ENCODE measurements around the gene GHRHR.

GHRHR gene

GRCh38 chr7:31006857-31007256 lies 43.1 kb downstream of the GHRHR start:
- Histone ChIP-seq H2AFZ (ENCODE audit: low read length, unreplicated experiment) (no peak overlapping the region), H3K79me2 (ENCODE audit: control insufficient read depth, insufficient read depth, low read length, unreplicated experiment) (no peaks in the 10 kb centered on the region), H3K4me1 (ENCODE audit: control insufficient read depth, insufficient read depth, low read length, unreplicated experiment) (no peaks in the 10 kb centered on the region), H3K36me3 (ENCODE audit: insufficient read depth, low read length) (no peaks in the 10 kb centered on the region), H3K4me3 (ENCODE audit: low read depth, low read length) (no peak overlapping the region), H3K27ac (ENCODE audit: low read depth, low read length) (no peak overlapping the region), H3K27me3 (ENCODE audit: insufficient read depth, low read length) (peaks cover 57% of the 10 kb centered on the region)

GRCh38 chr7:31007634-31008033 lies 43.9 kb downstream of the GHRHR start:
- Histone ChIP-seq H3K27ac (ENCODE audit: low read depth, low read length) (no peak overlapping the region), H3K36me3 (ENCODE audit: insufficient read depth, low read length) (no peaks in the 10 kb centered on the region), H3K27me3 (ENCODE audit: insufficient read depth, low read length) (peaks cover 57% of the 10 kb centered on the region), H3K4me1 (ENCODE audit: control insufficient read depth, insufficient read depth, low read length, unreplicated experiment) (no peaks in the 10 kb centered on the region), H3K4me3 (ENCODE audit: low read depth, low read length) (no peak overlapping the region), H2AFZ (ENCODE audit: low read length, unreplicated experiment) (no peak overlapping the region), H3K79me2 (ENCODE audit: control insufficient read depth, insufficient read depth, low read length, unreplicated experiment) (no peaks in the 10 kb centered on the region)

- H3K4me1 ChIP-seq (ENCODE audit: control insufficient read depth, insufficient read depth, low read length, unreplicated experiment) = no peaks in the 10 kb centered on the region
- peaks cover 43% of the 10 kb centered on the region for H3K27me3 ChIP-seq (ENCODE audit: insufficient read depth, low read length)
- no peaks in the 10 kb centered on the region for H3K36me3 ChIP-seq (ENCODE audit: insufficient read depth, low read length)
- H3K27ac ChIP-seq (ENCODE audit: low read depth, low read length) = no peak overlapping the region
- H3K79me2 ChIP-seq (ENCODE audit: control insufficient read depth, insufficient read depth, low read length, unreplicated experiment) = no peaks in the 10 kb centered on the region
- H2AFZ ChIP-seq (ENCODE audit: low read length, unreplicated experiment) = no peak overlapping the region
- no peak overlapping the region for H3K4me3 ChIP-seq (ENCODE audit: low read depth, low read length)
Observed at GRCh38 chr7:31014826-31015225, 51.1 kb downstream of the GHRHR start.

GRCh38 chr7:31017032-31017675 lies 53.4 kb downstream of the GHRHR start:
- H3K4me1 ChIP-seq (ENCODE audit: control insufficient read depth, insufficient read depth, low read length, unreplicated experiment) = no peaks in the 10 kb centered on the region
- H3K27me3 ChIP-seq (ENCODE audit: insufficient read depth, low read length) = peaks cover 24% of the 10 kb centered on the region
- no peak overlapping the region for H2AFZ ChIP-seq (ENCODE audit: low read length, unreplicated experiment)
- H3K27ac ChIP-seq (ENCODE audit: low read depth, low read length) = no peak overlapping the region
- H3K79me2 ChIP-seq (ENCODE audit: control insufficient read depth, insufficient read depth, low read length, unreplicated experiment) = no peaks in the 10 kb centered on the region
- H3K4me3 ChIP-seq (ENCODE audit: low read depth, low read length) = no peak overlapping the region
- H3K36me3 ChIP-seq (ENCODE audit: insufficient read depth, low read length) = no peaks in the 10 kb centered on the region

- H3K4me3 ChIP-seq (ENCODE audit: low read depth, low read length) = no peak overlapping the region
- no peak overlapping the region for H2AFZ ChIP-seq (ENCODE audit: low read length, unreplicated experiment)
- H3K79me2 ChIP-seq (ENCODE audit: control insufficient read depth, insufficient read depth, low read length, unreplicated experiment) = no peaks in the 10 kb centered on the region
- peaks cover 23% of the 10 kb centered on the region for H3K27me3 ChIP-seq (ENCODE audit: insufficient read depth, low read length)
- no peak overlapping the region for H3K27ac ChIP-seq (ENCODE audit: low read depth, low read length)
- H3K36me3 ChIP-seq (ENCODE audit: insufficient read depth, low read length) = no peaks in the 10 kb centered on the region
- no peaks in the 10 kb centered on the region for H3K4me1 ChIP-seq (ENCODE audit: control insufficient read depth, insufficient read depth, low read length, unreplicated experiment)
Observed at GRCh38 chr7:31017721-31018120, 54.0 kb downstream of the GHRHR start.

- no peaks in the 10 kb centered on the region for H3K79me2 ChIP-seq (ENCODE audit: control insufficient read depth, insufficient read depth, low read length, unreplicated experiment)
- no peaks in the 10 kb centered on the region for H3K4me1 ChIP-seq (ENCODE audit: control insufficient read depth, insufficient read depth, low read length, unreplicated experiment)
- no peak overlapping the region for H3K27ac ChIP-seq (ENCODE audit: low read depth, low read length)
- no peaks in the 10 kb centered on the region for H3K36me3 ChIP-seq (ENCODE audit: insufficient read depth, low read length)
- peaks cover 15% of the 10 kb centered on the region for H3K27me3 ChIP-seq (ENCODE audit: insufficient read depth, low read length)
- H2AFZ ChIP-seq (ENCODE audit: low read length, unreplicated experiment) = no peak overlapping the region
- no peak overlapping the region for H3K4me3 ChIP-seq (ENCODE audit: low read depth, low read length)
Observed at GRCh38 chr7:31019509-31019908, 55.8 kb downstream of the GHRHR start.

- no peak overlapping the region for H2AFZ ChIP-seq (ENCODE audit: low read length, unreplicated experiment)
Observed at GRCh38 chr7:31020161-31020560, 56.4 kb downstream of the GHRHR start.

GRCh38 chr7:31020652-31021051 lies 56.9 kb downstream of the GHRHR start:
- H3K27me3 ChIP-seq (ENCODE audit: insufficient read depth, low read length) = peaks cover 18% of the 10 kb centered on the region
- H3K79me2 ChIP-seq (ENCODE audit: control insufficient read depth, insufficient read depth, low read length, unreplicated experiment) = no peaks in the 10 kb centered on the region
- H3K27ac ChIP-seq (ENCODE audit: low read depth, low read length) = no peak overlapping the region
- H3K36me3 ChIP-seq (ENCODE audit: insufficient read depth, low read length) = no peaks in the 10 kb centered on the region
- H2AFZ ChIP-seq (ENCODE audit: low read length, unreplicated experiment) = no peak overlapping the region
- H3K4me3 ChIP-seq (ENCODE audit: low read depth, low read length) = no peak overlapping the region
- no peaks in the 10 kb centered on the region for H3K4me1 ChIP-seq (ENCODE audit: control insufficient read depth, insufficient read depth, low read length, unreplicated experiment)

More at GRCh38 chr7:31020161-31020560, 56.4 kb downstream of the GHRHR start:
- H3K4me3 ChIP-seq (ENCODE audit: low read depth, low read length) = no peak overlapping the region
- H3K4me1 ChIP-seq (ENCODE audit: control insufficient read depth, insufficient read depth, low read length, unreplicated experiment) = no peaks in the 10 kb centered on the region
- H3K79me2 ChIP-seq (ENCODE audit: control insufficient read depth, insufficient read depth, low read length, unreplicated experiment) = no peaks in the 10 kb centered on the region
- no peaks in the 10 kb centered on the region for H3K36me3 ChIP-seq (ENCODE audit: insufficient read depth, low read length)
- no peak overlapping the region for H3K27ac ChIP-seq (ENCODE audit: low read depth, low read length)
- peaks cover 16% of the 10 kb centered on the region for H3K27me3 ChIP-seq (ENCODE audit: insufficient read depth, low read length)

- Histone ChIP-seq H2AFZ (ENCODE audit: low read length, unreplicated experiment) (no peak overlapping the region), H3K79me2 (ENCODE audit: control insufficient read depth, insufficient read depth, low read length, unreplicated experiment) (no peaks in the 10 kb centered on the region), H3K27ac (ENCODE audit: low read depth, low read length) (no peak overlapping the region), H3K36me3 (ENCODE audit: insufficient read depth, low read length) (no peaks in the 10 kb centered on the region), H3K4me1 (ENCODE audit: control insufficient read depth, insufficient read depth, low read length, unreplicated experiment) (no peaks in the 10 kb centered on the region), H3K27me3 (ENCODE audit: insufficient read depth, low read length) (peaks cover 28% of the 10 kb centered on the region), H3K4me3 (ENCODE audit: low read depth, low read length) (no peak overlapping the region)
Observed at GRCh38 chr7:31022117-31022516, 58.4 kb downstream of the GHRHR start.

- Histone ChIP-seq H3K4me3 (ENCODE audit: low read depth, low read length) (no peak overlapping the region), H3K27ac (ENCODE audit: low read depth, low read length) (no peak overlapping the region), H3K79me2 (ENCODE audit: control insufficient read depth, insufficient read depth, low read length, unreplicated experiment) (no peaks in the 10 kb centered on the region), H3K27me3 (ENCODE audit: insufficient read depth, low read length) (peaks cover 28% of the 10 kb centered on the region), H3K36me3 (ENCODE audit: insufficient read depth, low read length) (no peaks in the 10 kb centered on the region), H3K4me1 (ENCODE audit: control insufficient read depth, insufficient read depth, low read length, unreplicated experiment) (no peaks in the 10 kb centered on the region), H2AFZ (ENCODE audit: low read length, unreplicated experiment) (no peak overlapping the region)
Observed at GRCh38 chr7:31022726-31023125, 59.0 kb downstream of the GHRHR start.

- no peak overlapping the region for H3K4me3 ChIP-seq (ENCODE audit: low read depth, low read length)
- H2AFZ ChIP-seq (ENCODE audit: low read length, unreplicated experiment) = no peak overlapping the region
- H3K27me3 ChIP-seq (ENCODE audit: insufficient read depth, low read length) = peaks cover 18% of the 10 kb centered on the region
- no peaks in the 10 kb centered on the region for H3K79me2 ChIP-seq (ENCODE audit: control insufficient read depth, insufficient read depth, low read length, unreplicated experiment)
- H3K36me3 ChIP-seq (ENCODE audit: insufficient read depth, low read length) = no peaks in the 10 kb centered on the region
- no peaks in the 10 kb centered on the region for H3K4me1 ChIP-seq (ENCODE audit: control insufficient read depth, insufficient read depth, low read length, unreplicated experiment)
- no peak overlapping the region for H3K27ac ChIP-seq (ENCODE audit: low read depth, low read length)
Observed at GRCh38 chr7:31023877-31024276, 60.1 kb downstream of the GHRHR start.

All from ACC112 (cell line).